Measurements from ENCODE around the gene GPR152. TPM values are rescaled to one million over a fixed set of nuclear protein-coding genes. Genes with fewer than 3 reads are reported as not detected.

Gene GPR152
- total RNA-seq, 1 experiment from 2014 or later: not detected

GRCh38 chr11:67421430-67422031, 31.0 kb downstream of the GPR152 start:
- Histone ChIP-seq H4K91ac (ENCODE audit: insufficient read length, low read depth, low read length) (no peak overlapping the region), H3K9ac (ENCODE audit: extremely low read depth, insufficient read length, low read length) (no peak overlapping the region), H3K9me3 (ENCODE audit: control insufficient read depth, low read depth, low read length) (no peaks in the 10 kb centered on the region), H3K4me2 (ENCODE audit: insufficient read depth, insufficient read length, low read length) (no peak overlapping the region), H4K5ac (ENCODE audit: insufficient read length, low read depth, low read length) (no peak overlapping the region), H2AK5ac (ENCODE audit: insufficient read length, low read length) (no peak overlapping the region), H2BK20ac (ENCODE audit: low read depth, low read length, poor library complexity, severe bottlenecking) (no peak overlapping the region), H2BK15ac (ENCODE audit: low read depth, low read length) (no peak overlapping the region), H2BK120ac (ENCODE audit: low read depth, low read length, poor library complexity, severe bottlenecking) (no peak overlapping the region), H3K79me2 (ENCODE audit: insufficient read depth, low read length) (no peaks in the 10 kb centered on the region), H3T11ph (ENCODE audit: low read length) (no peak overlapping the region), H3K27ac (ENCODE audit: insufficient read length, low read depth, low read length) (no peak overlapping the region), H4K8ac (replicated peaks; ENCODE audit: insufficient read length, low read depth, low read length) (no peak overlapping the region), H3K23me2 (ENCODE audit: insufficient read length, low read depth, low read length, poor library complexity, severe bottlenecking) (no peaks in the 10 kb centered on the region), H3K23ac (ENCODE audit: insufficient read length, low read depth, low read length) (no peak overlapping the region), H3K56ac (ENCODE audit: insufficient read length, low read depth, low read length) (no peak overlapping the region), H3K18ac (ENCODE audit: insufficient read length, low read depth, low read length) (no peak overlapping the region), H3K4ac (ENCODE audit: low read depth, low read length) (no peak overlapping the region), H3K14ac (ENCODE audit: insufficient read depth, low read length) (no peak overlapping the region), H2BK5ac (ENCODE audit: insufficient read length, low read length) (no peak overlapping the region), H2BK12ac (ENCODE audit: insufficient read length, low read depth, low read length) (no peak overlapping the region), H2AFZ (ENCODE audit: low read length) (no peak overlapping the region), H3K4me1 (ENCODE audit: insufficient read depth, low read length) (no peaks in the 10 kb centered on the region), H3K79me1 (ENCODE audit: insufficient read depth, low read depth, low read length, poor library complexity, severe bottlenecking) (no peaks in the 10 kb centered on the region), H3K27me3 (ENCODE audit: insufficient read depth, low read length) (no peaks in the 10 kb centered on the region), H4K20me1 (ENCODE audit: control insufficient read depth, insufficient read depth, insufficient read length) (no peaks in the 10 kb centered on the region)
- Mint-ChIP-seq H3K36me3 (ENCODE audit: insufficient read depth in 1 of 3, low read depth in 3 of 3) (peaks cover 0 to 1% (median 0%) of the 10 kb centered on the region in 3 experiments; a peak in 1 of 7 replicates), H3K4me3 (peak overlapping the region; percentile 55 to 76), H3K27me3 (ENCODE audit: low read depth) (peaks cover 14% of the 10 kb centered on the region), H3K27ac (peak overlapping the region in 2 of 3 experiments; percentile 77 to 83; a peak in 2 of 7 replicates), H3K9me3 (no peaks in the 10 kb centered on the region), H3K4me1 (peaks cover 21 to 25% of the 10 kb centered on the region in 2 experiments)
- no peak for DNase-seq
- TF ChIP-seq, protein P1, sequence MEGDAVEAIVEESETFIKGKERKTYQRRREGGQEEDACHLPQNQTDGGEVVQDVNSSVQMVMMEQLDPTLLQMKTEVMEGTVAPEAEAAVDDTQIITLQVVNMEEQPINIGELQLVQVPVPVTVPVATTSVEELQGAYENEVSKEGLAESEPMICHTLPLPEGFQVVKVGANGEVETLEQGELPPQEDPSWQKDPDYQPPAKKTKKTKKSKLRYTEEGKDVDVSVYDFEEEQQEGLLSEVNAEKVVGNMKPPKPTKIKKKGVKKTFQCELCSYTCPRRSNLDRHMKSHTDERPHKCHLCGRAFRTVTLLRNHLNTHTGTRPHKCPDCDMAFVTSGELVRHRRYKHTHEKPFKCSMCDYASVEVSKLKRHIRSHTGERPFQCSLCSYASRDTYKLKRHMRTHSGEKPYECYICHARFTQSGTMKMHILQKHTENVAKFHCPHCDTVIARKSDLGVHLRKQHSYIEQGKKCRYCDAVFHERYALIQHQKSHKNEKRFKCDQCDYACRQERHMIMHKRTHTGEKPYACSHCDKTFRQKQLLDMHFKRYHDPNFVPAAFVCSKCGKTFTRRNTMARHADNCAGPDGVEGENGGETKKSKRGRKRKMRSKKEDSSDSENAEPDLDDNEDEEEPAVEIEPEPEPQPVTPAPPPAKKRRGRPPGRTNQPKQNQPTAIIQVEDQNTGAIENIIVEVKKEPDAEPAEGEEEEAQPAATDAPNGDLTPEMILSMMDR (conservative IDR thresholded peaks at IDR 0.05): 0 out of 3 replicates have a peak, but pooled peaks have one; percentile 9
- no CpG with 5 or more reads among the region's 22 CpGs for WGBS (ENCODE audit: extremely low coverage, insufficient read length, low lambda C conversion rate)
